ENCODE measurements around the gene STARD3NL.

DNA sequence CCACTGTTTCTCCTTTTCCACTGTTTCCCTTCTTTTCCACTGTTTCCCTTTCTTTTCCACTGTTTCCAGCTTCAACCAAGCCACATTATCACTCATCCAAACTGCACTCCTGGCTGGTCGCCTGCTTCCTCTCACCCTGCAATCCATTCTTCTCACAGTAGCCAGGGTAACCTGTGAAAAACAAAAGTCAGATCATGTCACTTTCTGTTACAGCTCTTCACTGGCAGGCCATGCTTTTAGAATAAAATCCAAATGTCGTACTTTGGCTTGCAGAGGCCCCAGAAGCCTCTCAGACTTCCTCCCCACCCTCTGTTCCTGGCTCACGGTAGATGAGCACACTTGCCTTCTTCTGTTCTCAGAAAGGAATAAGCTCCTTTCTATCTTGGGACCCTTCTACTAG, 33.9 kb downstream of the STARD3NL start:
- TF ChIP-seq, protein P1, sequence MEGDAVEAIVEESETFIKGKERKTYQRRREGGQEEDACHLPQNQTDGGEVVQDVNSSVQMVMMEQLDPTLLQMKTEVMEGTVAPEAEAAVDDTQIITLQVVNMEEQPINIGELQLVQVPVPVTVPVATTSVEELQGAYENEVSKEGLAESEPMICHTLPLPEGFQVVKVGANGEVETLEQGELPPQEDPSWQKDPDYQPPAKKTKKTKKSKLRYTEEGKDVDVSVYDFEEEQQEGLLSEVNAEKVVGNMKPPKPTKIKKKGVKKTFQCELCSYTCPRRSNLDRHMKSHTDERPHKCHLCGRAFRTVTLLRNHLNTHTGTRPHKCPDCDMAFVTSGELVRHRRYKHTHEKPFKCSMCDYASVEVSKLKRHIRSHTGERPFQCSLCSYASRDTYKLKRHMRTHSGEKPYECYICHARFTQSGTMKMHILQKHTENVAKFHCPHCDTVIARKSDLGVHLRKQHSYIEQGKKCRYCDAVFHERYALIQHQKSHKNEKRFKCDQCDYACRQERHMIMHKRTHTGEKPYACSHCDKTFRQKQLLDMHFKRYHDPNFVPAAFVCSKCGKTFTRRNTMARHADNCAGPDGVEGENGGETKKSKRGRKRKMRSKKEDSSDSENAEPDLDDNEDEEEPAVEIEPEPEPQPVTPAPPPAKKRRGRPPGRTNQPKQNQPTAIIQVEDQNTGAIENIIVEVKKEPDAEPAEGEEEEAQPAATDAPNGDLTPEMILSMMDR (conservative IDR thresholded peaks at IDR 0.05; ENCODE audit: low read length) = no peak
- no peak for TF ChIP-seq EZH2phosphoT487 (IDR thresholded peaks at IDR 0.05; ENCODE audit: borderline replicate concordance)
